H1 (cell line): ENCODE results near the gene SLC16A5. TPM values are rescaled to one million over a fixed set of nuclear protein-coding genes. Genes with fewer than 3 reads are reported as not detected.

Experiments
- CTCF ChIP-seq, 3 experiments: IDR thresholded peaks; 1 replicate in 2 of 3; 2 replicates in 1 of 3; pipeline versions ENCODE4 v1.5.1 to v1.6.1; 2011; ENCODE audit warnings: low read length in 3 of 3, mild to moderate bottlenecking in 3 of 3, inconsistent platforms in 2 of 3, low read depth in 1 of 3, moderate library complexity in 1 of 3; ENCODE audit not compliant: insufficient read depth in 1 of 3; ENCODE audit errors: control extremely low read depth in 1 of 3
- EGR1 ChIP-seq: IDR thresholded peaks from 2 replicates; pipeline ENCODE4 v1.6.1; 2011; ENCODE audit warnings: low read depth, low read length, borderline replicate concordance
- FOSL1 ChIP-seq: IDR thresholded peaks from 2 replicates; pipeline ENCODE4 v1.6.1; 2011; ENCODE audit warnings: mild to moderate bottlenecking, low read depth, low read length, moderate library complexity; ENCODE audit not compliant: insufficient read depth
- KDM5A ChIP-seq: fragments of 200-600 bp; IDR thresholded peaks from 2 replicates; pipeline ENCODE4 v1.7.1; 2012; ENCODE audit warnings: mild to moderate bottlenecking, low read length, inconsistent platforms, mixed read lengths
- PHF8 ChIP-seq: fragments of 200-600 bp; sonication (generic); conservative IDR thresholded peaks from 2 replicates; pipeline ENCODE4 v1.7.1; 2012; ENCODE audit warnings: low read depth, mild to moderate bottlenecking, inconsistent platforms, low read length, moderate library complexity
- polyA plus RNA-seq, 7 experiments: library from polyadenylated mRNA; depleted of rRNA in 3 of 7; stranded (reverse) in 5 of 7; unstranded in 2 of 7; fragments of >200 nt in 5 of 7; fragments of 200-250 nt in 2 of 7; gene quantifications; 1 replicate in 5 of 7; 2 replicates in 1 of 7; 4 replicates in 1 of 7; pipeline versions ENCODE4 v1.2.1 to v1.2.3, GENCODE V29; 2011 to 2013; ENCODE audit warnings: missing spikeins in 2 of 7, mixed read lengths in 2 of 7
- total RNA-seq: library from RNA; stranded (reverse); fragmentation: NEBNext Ultra II Directional; extraction: Animal tissue kit (Norgen Biotek cat#: 25700); gene quantifications from 2 replicates; pipeline ENCODE4 v1.2.1, GENCODE V29; 2021

The SLC16A5 gene
- total and polyA plus RNA-seq, 2 of the 8 experiments (the other 6 are each of a cell fraction or from before 2014, with no cell fraction given): 17.1 to 34.7 TPM

- TF ChIP-seq CTCF (IDR thresholded peaks at IDR 0.05; ENCODE audit: control extremely low read depth in 1 of 3, insufficient read depth in 1 of 3, low read depth in 1 of 3, low read length in 3 of 3): no peak
- no peak for TF ChIP-seq KDM5A
- no peak for TF ChIP-seq PHF8
- no peak for TF ChIP-seq FOSL1
- TF ChIP-seq EGR1: no peak
These were observed 8.8 kb upstream of the SLC16A5 start (continued) for GRCh38 chr17:75079023-75079373.
